Activated CD4-positive, alpha-beta T cell treated with anti-CD3 and anti-CD28 coated beads, Interleukin-10, Interleukin-2, amounts not matched to agents 100 ng/mL and 50 ng/mL, durations not matched to agents 16 hours and 8 hours (primary cell): Measurements from ENCODE around the gene EPX.
"Not testable (repeated sequence)": the region's sequence is repeated elsewhere in the genome, so short reads cannot be mapped to it uniquely, and the experiment has no call there.

Source experiments
- DNase-seq: peaks from one replicate; pipeline ENCODE4 v3.0.0-alpha.2; 2020

EPX gene, protein sequence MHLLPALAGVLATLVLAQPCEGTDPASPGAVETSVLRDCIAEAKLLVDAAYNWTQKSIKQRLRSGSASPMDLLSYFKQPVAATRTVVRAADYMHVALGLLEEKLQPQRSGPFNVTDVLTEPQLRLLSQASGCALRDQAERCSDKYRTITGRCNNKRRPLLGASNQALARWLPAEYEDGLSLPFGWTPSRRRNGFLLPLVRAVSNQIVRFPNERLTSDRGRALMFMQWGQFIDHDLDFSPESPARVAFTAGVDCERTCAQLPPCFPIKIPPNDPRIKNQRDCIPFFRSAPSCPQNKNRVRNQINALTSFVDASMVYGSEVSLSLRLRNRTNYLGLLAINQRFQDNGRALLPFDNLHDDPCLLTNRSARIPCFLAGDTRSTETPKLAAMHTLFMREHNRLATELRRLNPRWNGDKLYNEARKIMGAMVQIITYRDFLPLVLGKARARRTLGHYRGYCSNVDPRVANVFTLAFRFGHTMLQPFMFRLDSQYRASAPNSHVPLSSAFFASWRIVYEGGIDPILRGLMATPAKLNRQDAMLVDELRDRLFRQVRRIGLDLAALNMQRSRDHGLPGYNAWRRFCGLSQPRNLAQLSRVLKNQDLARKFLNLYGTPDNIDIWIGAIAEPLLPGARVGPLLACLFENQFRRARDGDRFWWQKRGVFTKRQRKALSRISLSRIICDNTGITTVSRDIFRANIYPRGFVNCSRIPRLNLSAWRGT

DNA sequence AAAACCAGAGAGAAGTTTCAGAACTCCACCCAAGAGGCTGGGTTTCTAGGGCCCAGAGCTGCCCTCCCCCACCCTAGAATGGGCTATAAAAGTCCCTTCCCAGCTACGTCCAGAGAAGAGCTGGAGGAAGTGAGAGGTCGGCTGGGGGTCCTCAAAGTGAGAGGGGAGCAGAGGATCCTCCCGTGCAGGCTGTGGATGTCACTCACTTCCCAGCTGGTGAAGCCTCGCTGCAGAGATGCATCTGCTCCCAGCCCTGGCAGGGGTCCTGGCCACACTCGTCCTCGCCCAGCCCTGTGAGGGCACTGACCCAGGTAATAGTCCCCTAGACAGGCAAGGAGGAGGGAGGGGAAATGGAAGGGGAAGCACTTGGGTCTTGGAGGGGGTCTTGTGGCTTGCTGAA, at the start of gene EPX:
Gene EPX (plus strand): TSS at position 115 of the 400 bp plus-strand sequence. CDS start 121 bp downstream, at position 236.
- DNase-seq, result no peak

DNA sequence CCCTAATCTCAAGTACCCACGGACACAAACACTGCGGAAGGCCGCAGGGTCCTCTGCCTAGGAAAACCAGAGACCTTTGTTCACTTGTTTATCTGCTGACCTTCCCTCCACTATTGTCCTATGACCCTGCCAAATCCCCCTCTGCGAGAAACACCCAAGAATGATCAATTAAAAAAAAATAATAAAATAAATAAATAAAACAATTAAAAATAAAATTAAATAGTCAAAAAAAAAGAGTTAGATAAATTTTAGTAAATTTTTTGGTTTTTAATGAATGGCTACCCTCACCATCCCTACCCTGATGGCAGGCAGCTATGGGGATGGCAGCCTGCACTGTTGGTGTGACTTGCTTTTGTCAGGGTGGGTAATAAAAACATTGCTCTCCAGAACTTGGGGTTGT, 49.2 kb upstream of the EPX start:
- DNase-seq, result not testable (repeated sequence)

DNA sequence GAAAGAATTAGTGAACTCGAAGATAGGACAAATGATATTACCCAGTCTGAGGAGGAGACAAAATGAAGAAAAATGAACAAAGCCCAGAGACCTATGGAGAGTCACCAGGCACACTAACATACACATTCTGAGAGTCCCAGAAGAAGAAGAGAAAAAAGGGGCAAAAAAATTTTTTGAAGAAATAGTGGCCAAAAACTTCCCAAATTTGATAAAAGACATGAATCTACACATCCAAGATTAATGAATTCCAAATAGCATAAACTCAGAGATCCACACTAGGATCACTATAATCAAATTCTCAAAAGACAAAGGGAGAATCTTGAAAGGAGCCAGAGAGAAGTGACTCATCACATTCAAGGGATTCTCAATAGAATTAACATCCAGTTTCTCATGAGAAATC, 47.7 kb upstream of the EPX start:
- no peak for DNase-seq

DNA sequence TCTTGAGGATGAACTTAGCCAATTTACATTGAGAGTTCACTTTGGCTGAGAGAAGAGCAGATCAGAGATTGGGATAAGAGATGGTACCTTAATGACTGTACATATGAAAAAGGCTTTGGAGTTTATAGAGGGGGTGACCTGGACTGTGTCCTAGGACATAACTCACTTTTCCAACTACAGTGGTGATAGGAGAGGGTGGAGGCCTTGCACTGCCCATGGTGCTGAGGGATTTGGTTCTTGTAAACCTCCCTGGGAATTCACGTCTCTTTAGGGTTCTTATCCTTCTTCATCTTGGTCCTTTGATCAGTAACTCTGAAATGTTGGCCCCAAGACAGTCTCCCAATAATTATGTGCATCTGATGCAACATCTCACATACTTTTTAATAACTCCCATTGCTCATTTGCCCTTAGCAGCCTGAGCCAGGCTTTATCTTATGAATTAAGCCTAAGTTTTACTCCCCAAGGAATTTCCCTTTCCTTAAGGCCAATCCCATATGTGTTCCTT, 44.5 kb upstream of the EPX start, which contains the start of gene OR4D1:
Gene OR4D1 (plus strand): TSS at position 455 of the 505 bp plus-strand sequence. CDS start 6,770 bp downstream, outside the sequence.
- no peak for DNase-seq

DNA sequence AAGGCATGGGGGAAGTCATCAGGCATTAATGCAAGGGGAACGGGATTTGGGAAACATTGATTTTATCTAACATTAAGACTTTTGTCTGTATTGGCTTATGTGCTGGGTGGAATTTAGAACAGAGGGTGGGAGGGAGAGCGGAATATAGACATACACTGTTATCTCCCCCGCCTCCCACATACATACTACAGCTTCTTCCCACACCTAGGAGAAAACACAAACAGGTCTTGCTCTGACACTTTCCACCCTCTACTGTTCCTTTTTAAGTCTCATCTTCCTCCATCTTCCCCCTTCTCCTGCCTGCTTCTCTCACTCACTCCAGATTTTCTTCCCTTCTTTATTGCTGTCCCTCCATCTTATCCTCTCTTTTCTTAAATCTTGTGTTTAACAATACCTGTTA, 43.9 kb upstream of the EPX start:
- DNase-seq, result no peak

DNA sequence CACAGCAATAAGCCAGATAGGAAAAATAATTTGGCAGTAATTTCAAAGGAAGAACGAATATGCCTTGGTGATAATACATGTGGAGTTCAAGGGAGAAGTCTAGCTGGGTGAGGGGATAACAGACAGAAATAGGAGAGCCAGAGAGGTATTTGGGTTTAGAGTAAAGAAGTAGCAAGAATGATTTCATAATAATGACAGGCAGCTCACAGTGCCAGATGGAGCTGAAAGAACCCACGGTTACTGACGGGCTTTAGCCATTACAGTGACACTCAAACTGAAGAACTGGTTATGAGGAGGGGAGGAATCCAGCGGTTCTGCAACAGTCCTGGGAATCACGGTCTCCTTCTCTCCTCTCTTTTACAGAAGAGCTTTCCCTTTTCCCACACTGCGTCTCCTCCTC, 42.1 kb upstream of the EPX start:
- no peak for DNase-seq

DNA sequence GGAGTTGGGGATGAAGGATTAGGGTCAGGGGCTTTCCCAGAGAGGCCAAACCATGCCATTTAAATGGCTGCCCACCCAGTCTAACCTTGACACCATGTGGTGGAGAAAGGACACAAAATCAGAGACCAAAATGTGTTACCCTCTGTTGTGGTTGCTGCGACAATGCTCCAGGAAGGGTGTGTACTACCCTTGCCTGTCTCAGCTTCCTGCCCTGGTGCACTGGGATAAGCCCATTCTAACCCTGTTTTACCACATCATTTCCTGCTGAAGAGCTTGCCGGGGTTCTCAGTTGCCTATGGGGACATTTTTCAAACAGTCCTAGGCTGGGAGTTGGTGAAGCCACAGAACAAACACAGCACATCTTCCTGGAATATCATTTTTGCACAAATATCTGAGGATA, 39.5 kb upstream of the EPX start:
- DNase-seq, result peak; percentile 75

DNA sequence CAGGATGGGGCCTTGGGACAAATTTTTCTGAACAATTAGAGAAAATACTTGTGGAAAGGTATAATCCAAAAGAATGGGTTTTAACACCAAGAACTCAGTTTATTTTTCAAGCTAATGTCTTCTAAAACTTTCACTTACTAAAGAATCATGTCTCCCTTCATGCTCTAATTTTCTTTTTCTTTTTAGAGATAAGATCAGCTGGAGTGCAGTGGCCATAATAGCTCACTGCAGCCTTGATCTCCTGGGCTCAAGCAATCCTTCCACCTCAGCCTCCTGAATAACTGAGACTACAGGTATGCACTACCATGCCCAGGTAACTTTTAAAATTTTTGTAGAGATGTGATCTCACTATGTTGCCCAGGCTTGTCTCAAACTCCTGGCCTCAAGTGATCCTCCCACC, 38.9 kb upstream of the EPX start:
- no peak for DNase-seq

DNA sequence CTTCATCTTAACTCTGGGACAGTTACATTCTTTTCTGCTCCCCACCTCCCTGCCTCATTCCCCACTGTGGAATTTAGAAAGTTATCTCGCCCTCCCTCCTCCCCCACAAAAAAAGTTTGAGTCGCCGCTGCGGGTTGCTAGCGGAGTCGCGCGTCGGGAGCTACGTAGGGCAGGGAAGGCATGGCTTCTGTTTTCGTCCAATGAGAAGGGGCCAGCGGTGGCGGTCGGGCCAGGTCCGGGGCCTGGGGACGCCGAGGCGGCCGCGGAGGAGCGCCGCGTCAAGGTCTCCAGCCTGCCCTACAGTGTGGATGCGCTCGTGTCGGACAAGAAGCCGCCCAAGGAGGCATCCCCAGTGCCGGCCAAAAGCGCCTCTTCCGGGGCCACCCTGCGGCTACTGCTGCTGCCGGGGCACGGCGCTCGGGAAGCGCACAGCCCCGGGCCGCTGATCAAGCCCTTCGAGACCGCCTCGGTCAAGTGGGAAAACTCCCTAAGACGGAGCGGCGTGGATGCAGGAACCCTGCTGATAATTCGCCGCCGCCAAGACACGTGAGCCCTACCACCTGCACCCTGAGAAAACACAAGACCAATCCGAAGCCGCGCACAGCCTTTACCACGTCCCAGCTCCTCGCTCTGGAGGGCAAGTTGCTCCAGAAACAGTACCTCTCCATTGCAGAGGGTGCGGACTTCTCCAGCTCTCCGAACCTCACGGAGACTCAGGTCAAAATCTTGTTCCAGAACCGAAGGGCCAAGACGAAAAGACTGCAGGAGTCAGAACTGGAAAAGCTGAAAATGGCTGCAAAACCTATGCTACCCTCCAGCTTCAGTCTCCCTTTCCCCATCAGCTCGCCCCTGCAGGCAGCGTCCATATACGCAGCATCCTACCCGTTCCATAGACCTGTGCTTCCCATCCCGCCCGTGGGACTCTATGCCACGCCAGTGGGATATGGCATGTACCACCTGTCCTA, 35.4 kb upstream of the EPX start:
- DNase-seq, result peak; percentile 63

DNA sequence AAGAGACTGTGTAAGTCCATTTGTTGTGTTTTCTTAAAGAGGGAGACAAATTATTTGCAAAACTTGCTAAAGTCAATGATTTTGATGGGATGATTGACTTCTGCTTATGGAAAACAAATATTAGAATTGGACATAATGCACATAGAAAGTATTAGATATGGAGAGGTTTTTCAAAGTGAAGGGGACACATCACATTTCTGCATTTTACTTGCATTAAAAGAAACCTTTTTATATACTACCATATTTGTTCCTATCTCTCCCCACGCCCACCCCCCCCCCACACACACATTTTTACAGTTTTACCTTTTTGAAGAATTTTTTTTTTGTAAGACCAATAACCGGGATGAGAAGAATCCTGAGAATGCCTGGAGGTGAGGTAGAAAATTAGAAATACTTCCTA, 34.3 kb upstream of the EPX start:
- DNase-seq, result no peak

DNA sequence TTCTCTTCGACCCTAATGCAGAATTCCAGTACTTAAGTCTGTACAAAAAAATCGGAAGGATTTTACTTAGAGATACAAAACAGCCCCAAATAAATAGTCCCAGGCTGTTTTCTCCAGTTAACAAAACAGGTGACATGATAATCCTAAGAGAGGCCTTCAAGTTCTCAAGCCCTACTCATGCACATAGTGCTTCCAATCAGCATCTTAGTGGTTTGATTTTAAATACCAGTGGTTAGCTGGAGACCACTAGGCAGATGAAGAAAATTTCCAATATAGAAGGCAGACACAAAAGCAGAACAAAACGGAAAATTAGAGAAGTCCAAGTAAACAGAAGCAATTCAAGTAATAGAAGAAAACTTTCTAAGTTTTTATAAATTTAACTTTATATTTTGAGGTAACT, 31.0 kb upstream of the EPX start:
- DNase-seq, result no peak

DNA sequence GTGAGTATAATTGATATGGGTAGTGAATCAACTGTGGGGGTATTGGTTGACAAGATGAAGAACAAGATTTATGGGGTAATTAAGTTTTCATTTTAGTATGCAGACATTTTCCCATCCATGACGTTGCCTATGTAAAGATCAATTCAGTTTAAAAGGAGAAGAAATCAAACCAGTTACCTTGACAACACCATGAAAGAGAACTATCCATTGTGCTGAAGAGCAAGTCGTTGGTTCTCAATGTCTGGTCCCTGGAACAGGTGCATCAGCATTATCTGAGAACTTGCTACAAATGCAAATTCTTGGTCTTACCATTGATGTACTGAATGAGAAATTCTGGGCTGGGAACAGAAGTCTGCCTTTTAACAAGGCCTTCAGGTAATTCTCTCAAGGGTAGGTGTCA, 26.5 kb upstream of the EPX start:
- no peak for DNase-seq

DNA sequence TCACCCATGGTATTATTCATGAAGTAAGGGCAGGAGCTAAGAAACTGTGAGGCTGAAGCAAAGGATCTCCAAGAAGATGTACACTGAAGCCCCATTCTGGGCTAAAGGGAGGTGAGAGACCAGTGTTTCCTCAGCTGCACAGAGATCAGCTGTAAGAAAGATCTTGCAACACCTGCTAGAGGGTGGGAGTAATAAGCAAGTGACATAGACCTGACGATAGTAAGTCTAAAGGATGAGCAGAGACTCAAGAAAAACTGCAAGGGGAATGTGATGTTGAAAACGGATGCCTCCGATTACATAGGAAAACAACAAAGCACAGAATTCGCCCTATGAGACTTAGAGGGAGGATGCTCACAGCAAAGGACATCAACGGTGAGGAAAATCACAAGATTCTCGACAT, 25.8 kb upstream of the EPX start, which contains the start of gene OR4D2:
Gene OR4D2 (plus strand): TSS at position 301 of the 400 bp plus-strand sequence. CDS start 2,674 bp downstream, outside the sequence.
- no peak for DNase-seq

DNA sequence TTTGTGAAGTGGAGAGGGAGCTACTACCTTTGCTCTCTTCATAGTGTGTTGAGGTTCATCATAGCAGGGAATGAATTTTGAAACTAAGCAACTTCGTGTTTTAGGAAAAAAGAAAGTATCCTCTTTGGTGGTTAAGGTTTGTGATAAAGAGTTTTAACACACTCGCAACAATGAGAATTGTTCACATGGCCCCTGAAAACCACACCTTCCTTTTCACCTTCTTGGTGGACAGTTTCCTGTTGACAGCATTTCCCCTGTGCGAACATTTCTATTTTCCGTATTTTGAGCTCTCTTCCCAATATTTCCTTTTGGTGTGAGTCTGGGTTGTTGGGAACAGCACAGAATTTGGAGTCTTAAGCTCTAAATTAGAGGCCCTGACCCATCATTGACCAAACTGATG, 21.9 kb upstream of the EPX start:
- DNase-seq, result no peak

DNA sequence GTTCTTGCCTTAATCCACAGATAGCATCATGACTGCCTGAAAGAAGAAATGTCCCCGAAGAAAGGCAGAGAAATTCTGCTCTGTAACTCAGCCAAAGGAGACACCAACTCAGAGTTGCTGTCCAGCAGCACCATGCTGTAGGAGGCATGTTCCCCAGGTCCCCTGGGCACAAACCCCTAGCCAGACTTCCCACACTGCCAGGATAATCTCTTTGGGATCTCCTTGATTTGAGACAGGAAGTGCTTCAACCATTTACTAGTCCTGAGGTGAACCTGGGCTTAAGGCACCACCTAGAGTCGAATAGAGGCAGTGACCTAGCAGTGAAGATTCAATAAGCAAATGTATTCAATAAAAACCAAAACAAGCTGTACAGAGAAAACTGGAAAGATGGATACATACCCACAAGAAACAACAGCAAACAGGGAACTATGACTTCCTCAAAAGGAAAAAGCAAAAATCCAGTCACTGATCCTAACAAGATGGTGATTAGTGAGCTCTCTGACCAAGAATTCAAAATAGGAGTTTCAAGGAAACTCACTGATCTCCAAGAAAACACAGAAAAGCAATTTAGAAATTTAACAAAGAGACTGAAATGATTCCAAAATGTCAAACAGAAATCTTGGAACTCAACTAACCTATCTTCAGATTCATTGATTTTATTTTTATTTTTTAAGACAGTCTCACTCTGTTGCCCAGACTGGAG, 20.0 kb upstream of the EPX start:
- peak; percentile 56 for DNase-seq

DNA sequence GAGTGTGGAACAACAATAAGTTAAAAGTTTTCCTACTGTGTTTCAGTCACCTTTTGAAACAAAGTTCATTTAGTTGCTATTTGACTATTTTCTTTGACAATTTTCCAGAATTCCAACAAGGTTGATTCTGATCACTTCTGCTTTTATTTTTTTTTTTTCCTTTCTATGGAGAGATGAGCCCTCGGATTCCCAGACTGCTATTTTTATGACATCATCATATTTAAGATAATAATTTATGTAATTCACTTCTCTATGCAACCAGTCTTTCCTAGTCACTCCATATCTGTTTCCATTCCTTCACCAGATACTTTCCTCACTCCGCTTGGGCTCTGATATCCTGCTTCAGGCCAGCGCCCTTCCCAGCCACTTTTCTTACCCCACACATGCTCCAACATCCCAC, 17.7 kb upstream of the EPX start:
- no peak for DNase-seq

DNA sequence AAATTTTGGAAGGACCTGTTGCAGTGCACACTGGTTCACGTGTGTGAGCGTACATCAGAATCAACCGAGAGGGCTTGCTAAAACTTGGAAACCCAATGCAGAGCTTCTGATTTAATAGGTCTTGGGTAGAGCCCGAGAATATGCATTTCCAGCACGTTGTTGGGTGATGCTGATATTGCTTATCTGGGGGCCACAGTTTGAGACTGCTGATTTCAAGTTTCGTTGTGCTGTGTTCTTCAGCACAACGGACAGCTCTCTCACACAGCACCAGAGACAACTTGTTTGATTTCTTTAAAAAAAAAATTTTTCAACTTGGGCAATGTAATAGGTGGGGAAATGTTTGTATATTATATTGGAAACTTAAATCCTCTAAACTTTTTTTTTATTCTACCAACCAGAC, 16.3 kb upstream of the EPX start:
- DNase-seq, result no peak

DNA sequence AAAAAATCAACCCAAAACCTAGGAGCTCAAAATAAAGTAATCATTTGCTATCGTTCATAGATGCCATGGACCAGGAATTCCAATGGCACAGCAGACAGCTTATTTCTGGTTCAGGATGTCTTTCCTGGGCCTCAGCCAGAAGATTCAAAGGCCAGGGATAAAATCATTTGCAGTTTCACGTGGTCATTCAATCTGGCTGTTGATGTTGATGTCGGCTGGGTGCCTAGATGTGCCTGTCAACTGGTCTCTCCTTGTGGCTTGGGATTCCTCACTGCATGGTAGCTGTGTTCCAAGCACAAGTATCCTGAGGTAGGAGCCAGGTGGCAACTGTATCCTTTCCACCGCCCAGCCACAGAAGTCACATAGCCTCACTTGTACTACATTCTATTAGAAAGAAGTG, 10.7 kb upstream of the EPX start:
- DNase-seq, result no peak

DNA sequence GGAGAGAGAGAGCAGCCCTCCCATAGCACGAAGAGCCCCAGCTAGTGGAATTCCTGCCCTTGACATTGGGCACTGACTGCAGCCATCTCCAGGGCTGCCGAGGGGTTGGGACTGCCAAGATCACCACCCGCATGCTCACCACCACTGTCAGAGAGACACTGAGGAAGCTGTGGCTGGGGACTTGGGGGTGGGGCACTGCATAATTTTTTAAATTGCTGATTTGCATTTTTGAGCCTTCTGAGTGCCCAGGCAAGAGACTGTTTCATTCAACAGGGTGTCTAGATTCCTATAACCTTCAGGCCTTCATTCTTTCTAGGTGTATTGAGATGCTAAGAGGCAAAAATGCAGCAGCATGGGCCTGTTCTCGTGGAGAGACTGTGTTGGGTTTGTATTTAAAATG, 9.0 kb upstream of the EPX start:
- no peak for DNase-seq

DNA sequence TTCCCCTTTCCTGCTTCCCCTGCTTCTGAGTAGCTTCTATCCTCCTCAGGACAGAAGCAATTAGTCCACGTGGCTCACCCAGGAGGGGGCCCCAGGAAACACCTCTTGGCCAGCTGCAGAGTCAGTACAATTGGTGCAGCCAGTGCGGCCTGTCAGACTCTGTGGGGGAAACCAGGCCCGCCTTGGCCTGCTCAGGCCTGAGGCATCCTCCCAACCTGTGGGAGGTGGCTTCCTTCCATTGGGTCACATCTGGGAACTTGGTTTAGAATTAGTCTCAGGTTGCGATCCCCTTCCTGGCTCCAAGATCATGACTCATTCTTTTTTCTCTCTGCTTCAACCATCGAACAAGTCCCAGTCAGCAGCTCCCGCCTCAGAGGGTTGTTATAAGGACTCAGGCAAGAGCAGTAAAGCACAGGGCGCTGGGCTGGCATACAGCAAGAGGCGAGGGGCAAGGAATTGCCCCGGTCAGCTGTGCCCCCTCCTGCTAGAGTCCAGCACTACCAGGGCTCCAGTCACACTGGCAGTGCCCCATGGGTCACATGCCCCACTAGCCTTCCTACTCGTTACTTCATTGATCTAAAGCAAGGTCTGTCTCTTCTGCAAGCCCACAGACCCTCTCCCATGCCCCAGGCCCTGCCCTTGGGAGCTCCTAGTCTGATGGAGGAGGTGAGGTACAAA, 8.1 kb upstream of the EPX start:
- no peak for DNase-seq

DNA sequence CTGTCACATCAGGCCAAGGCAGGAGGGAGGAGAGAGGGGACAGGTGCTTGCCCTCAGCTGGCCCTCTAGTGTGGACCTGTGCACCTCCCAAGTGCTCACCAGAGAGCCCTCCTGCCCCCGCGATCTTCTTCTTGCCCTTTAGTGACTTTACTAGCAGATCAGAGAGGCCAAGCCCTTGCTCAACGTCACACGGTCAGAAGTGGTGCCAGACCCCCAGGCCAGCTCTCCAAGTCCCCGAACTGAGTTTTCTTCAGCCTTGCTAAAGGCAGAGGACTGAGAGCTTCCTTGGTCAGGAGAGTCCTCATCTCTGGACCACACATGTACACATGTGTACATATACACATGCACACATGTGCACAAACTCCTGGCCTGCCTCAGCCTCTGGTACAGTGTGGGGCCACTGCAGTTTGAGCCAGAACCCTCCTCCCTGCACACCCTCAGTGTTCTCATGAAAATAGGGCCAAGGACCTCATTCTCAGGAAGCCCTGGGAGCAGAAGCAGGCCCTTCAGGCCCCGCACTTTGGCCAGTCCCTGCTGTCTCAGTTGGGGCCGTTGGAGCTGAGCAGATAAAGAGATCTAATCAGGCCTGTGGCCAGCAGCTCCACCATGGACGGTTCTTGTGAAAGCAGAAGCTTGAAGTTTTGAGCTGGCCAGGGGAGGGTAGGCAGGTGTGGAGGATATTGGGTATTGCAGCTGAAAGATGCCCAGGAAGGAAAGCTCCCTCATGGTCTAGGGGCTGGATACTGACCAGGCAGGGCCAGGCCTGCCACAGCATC, 7.4 kb upstream of the EPX start:
- no peak for DNase-seq
